ENCODE data around the gene TMEM97.

TMEM97 gene

DNA sequence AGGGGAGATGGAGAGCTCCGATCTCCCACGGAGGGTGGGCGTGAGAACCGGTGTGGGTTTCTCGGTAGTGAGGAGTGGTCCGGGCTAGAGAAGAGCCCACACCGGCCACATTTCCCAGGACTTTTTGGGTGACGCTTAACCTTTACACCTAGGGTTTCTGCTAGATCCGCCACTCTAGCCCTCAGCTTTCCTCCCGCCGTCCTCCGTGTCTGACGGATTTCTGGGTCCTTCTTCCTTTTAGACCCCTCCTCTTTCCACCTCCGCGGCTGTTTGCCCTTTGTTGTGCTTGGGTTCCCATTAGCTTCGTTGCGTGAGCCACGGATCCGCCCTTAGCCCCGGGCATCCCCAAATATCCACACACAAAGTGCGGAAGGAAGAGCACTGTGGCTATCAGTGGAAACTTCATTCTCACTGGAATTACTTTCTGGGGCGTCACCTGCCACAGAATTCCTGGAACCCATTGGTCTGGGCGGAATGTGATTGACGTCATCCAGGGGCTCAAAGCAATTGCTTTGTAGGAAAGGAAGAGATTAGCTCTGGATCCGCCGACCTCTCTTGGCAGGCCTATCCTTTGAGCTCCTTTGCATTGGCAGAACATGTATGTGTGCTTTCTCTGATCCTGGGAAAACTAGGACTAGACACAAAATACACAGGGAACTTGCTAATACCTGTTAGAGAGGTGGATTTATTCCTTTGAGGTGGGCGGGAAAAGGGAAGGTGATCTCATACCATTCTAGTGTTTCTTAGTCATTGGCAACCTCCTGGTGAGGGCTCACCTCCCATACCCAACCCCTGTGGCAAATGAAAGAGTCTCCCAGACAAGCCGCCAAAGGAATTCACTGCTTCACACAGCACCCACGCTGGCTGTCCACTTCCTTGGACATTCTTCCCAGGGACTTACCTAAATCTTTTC lies 17.2 kb downstream of the TMEM97 start:
- peak in 31 of 58 donors; percentile 12 to 70 (median 39) for DNase-seq

GRCh38 chr17:28338056-28338768 lies 19.2 kb downstream of the TMEM97 start:
- peak in 12 of 58 donors; percentile 6 to 57 (median 33) for DNase-seq

GRCh38 chr17:28338769-28339212 lies 19.8 kb downstream of the TMEM97 start:
- DNase-seq = peak in 6 of 58 donors; percentile 15 to 49 (median 29)

GRCh38 chr17:28339431-28339830 lies 20.4 kb downstream of the TMEM97 start:
- no peak for DNase-seq

DNA sequence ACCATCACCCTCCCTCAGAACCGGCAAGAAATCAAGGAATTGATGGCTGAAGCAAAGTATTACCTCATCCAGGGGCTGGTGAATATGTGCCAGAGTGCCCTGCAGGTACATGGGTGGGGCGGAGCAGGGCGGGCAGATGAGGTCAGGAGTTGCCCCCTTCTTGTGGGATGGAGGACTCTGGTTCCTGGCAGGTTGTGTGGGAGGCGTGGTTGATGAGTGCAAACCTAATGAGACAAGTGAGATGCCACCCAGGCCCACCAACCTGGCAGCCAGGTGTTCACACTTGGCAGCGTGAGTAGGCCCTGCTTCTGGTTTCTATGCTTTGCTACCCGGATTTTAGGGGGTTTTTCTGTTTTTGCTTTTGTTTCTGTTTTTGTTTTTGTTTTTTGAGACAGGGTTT lies 21.4 kb downstream of the TMEM97 start:
- DNase-seq = no peak

DNA sequence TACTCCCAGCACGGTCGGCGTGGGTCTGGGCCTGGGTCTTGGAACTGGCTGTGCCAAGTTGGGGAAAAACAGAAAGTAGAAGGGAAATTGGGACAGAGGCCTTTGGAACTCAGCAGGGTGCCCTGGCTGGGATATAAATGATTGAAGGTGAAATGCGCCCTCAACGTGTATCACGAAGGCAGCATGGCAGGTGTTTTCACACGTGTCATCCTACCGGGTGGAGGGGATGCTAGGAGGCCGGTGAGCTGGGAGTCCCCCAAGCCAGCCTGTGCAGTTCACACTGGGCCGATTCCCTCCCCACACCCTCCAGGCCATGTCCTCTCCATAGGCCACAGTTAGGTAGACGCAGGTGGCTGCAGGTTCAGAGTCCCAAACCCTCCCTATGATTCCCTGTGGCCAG lies 22.5 kb downstream of the TMEM97 start:
- no peak for DNase-seq

DNA sequence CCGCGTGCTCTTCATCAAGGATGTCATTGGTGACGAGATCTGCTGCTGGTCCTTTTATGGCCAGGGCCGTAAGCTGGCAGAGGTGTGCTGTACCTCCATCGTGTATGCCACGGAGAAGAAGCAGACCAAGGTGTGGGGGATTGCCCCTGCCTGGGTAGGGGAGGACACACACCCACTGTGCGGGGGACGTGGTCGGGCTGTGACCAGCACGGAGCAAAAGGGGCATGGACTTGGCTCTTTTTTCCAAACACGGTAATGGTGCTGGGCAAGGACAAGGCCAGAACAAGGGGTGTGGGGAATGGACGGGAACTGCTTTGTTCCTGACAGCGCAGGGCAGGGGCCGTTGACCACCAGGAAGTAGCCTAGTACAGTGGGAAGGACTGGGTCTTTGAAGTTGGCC lies 23.3 kb downstream of the TMEM97 start:
- no peak for DNase-seq

DNA sequence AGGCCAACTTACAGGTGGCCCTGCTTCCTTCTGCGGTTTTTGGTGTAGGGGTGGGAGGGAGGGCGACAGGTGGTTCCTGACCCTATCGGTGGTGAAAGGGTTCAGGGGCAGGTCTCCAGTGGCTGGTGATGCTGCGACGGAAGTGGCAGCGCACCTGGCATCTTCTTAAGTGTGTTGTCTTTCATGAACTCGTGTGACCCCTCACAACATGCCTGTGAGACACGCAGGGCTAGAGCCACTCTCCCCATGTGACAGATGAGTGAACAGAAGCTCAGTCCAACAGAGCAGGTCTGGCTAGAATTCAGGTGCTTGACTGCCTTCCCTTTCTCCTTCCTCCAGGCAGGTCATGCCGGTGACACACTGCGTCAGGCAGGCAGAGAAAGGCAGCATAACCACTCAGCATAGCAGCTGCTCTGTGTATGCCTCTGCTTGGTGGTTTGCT lies 24.5 kb downstream of the TMEM97 start:
- no peak for DNase-seq

- no peak for DNase-seq
Measured at GRCh38 chr17:28344011-28344410, 25.0 kb downstream of the TMEM97 start.

DNA sequence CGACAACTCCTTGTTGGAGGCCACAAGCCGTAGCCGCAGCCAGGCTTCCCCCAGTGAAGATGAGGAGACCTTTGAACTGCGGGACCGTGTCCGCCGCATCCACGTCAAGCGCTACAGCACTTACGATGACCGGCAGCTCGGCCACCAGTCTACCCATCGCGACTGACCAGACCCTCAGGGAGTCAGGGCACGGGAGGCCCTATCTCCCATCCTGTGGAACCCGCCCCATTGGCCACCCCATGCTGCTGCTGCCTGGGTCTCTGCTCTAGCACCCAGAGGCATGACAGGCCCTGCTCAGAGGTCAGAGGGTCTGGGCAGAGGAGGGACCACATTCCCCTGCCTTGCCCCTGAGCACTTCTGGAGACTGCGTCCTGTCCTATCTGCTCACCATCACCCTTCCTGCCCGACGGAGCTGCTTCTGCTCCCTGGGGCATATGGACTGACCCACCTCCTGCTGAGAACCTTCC lies 25.5 kb downstream of the TMEM97 start:
- DNase-seq = no peak

DNA sequence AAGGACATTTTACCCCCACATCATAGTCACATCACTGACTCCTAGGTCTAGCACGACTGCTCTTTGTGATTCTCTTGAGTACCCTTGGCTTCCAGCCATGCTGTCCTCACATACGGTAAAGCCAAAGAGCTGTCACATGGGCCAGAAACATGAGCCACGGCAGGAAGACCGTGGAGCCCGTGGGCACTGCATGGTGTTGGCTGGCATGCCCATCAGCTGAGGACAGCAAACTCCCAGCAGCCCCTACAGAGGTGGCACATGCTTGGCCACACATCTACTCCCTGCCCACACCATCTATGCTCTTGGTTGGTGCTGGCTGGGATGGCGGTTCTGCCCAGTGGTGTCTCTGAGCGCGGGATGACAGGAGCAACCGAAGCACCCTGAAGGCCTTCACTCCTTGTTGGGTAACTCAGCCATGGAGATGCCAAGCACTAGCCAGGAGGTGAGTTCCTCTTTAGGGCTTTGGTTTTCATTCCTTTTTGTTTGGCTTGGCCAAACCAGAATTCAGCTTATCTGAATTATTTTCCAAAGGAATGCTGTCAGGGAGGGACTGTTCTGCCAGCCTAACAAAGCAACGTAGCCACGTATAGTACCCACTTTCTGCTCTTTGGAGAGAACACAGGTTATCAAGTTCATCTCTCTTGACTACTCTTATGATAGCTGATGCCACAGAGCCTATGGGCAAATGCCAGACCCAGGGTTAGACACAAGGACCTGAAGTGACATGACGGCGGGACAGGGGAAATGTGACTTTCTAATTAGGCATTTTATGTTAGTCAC lies 26.6 kb downstream of the TMEM97 start:
- no peak for DNase-seq

- no peak for DNase-seq
Measured at GRCh38 chr17:28346199-28346580, 27.2 kb downstream of the TMEM97 start.

DNA sequence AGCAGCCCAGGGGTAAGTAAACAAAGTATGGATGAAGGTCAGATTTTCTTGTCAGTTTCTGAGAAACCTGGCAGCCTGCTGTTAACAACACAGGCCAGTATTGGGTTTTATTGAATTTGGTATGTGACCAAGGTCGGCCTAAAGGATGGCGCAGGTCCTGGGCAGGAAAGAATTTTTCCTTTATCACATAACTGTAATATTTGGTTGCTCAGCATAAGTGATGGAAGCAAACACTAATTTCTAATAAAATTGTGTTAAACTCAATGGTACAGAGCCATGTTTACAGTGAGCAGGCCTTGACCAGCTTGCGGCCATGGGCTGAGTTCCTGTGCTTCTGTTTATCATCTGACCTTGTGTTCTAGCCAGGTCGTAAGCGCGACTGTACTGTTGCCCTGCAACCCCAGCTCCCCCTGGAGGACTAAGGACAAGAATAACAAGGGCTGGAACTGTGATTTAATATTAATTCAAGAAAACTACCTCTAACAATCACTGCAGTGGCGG lies 27.8 kb downstream of the TMEM97 start:
- no peak for DNase-seq

DNA sequence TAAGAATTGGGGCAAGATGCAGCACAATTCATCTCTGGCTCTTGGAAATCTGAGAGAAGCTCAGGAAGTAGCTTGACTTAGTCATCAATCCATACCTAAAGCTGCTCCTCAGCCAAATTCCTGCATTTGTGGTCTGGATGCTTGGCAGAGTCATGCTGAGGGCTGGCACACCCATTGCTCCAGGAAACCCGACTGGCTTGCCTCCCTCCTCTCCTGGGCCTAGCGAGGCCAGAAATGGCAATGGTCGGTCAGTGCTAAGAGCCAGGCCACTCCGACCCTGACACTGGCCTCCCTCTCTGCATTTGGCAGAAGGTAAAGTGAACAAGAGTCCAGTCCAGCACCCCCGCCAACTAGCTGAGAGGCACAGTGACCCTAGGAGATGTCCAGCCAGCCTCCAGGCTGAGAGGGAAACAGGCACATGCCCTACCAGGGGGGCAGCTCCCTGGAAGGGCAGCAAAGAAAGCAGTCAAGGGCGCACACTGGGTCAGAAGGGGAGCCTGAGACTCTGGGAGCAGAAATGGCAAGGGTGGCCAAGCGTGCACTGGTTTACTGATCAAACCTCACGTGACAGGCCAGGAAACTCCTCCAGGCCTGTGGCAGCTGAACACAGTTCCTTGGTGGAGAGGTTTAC lies 28.4 kb downstream of the TMEM97 start:
- DNase-seq = no peak

- no peak for DNase-seq
Measured at GRCh38 chr17:28348979-28349378, 30.0 kb downstream of the TMEM97 start.

GRCh38 chr17:28350271-28350670 lies 31.3 kb downstream of the TMEM97 start:
- DNase-seq = no peak

GRCh38 chr17:28357061-28357900 lies 38.3 kb downstream of the TMEM97 start, which contains the start of gene POLDIP2:
TSS of gene POLDIP2 (minus strand) at chr17:28357527. CDS start at chr17:28357448, 79 bp downstream.
- DNase-seq = peak; percentile 68 to 97 (median 94)

DNA sequence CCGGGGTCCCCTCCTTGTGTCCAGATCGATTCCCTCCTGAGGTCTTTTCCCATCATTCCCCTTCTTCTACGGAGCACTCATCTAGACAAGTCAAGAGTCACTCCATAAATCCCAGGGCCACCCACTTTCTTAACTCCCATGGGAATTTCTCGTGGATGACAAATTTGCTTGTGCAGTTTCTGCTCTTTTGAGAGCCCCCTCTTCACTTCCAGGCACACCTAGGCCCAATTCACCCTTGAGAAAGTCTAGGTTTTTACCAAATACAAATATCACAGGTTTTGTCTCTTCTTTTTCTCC lies 38.8 kb downstream of the TMEM97 start:
- DNase-seq = peak in 1 of 58 donors; percentile 62

GRCh38 chr17:28363186-28363585 lies 44.2 kb downstream of the TMEM97 start:
- no peak for DNase-seq
